ENCODE results near the gene C20orf141. TPM values are rescaled to one million over a fixed set of nuclear protein-coding genes. Genes with fewer than 3 reads are reported as not detected.

Gene C20orf141
- total and polyA plus RNA-seq, 2 of the 4 experiments (the other 2 are of a cell fraction) = 0.36 to 0.91 TPM

- no CpG with 5 or more reads among the region's 6 CpGs for WGBS, 2 experiments (ENCODE audit: extremely low coverage in 2 of 2, insufficient read length in 1 of 2)
- Histone ChIP-seq H2BK120ac (ENCODE audit: low read depth, low read length) (no peak overlapping the region), H3K9ac (ENCODE audit: low read depth, low read length) (no peak overlapping the region), H3K23ac (ENCODE audit: low read depth, low read length) (no peak overlapping the region), H3K4ac (ENCODE audit: low read depth, low read length) (no peak overlapping the region), H4K20me1 (ENCODE audit: insufficient read depth, low read length) (peaks cover 3% of the 10 kb centered on the region; the same call in 1 of the 2 replicates), H4K91ac (ENCODE audit: insufficient read depth, low read depth, low read length) (no peak overlapping the region), H4K5ac (ENCODE audit: low read depth, low read length) (no peak overlapping the region), H3K56ac (ENCODE audit: extremely low read depth, insufficient read depth, low read length) (no peak overlapping the region), H4K8ac (ENCODE audit: low read depth in 2 of 2, low read length in 2 of 2) (no peak overlapping the region), H2BK15ac (ENCODE audit: low read depth, low read length) (no peak overlapping the region), H3K4me1 (ENCODE audit: control insufficient read depth, insufficient read depth, low read length) (peaks cover 12% of the 10 kb centered on the region), H3K9me3 (ENCODE audit: control insufficient read depth, insufficient read depth, low read length) (no peaks in the 10 kb centered on the region), H3K27ac (ENCODE audit: insufficient read depth, low read length) (no peak overlapping the region), H3K18ac (ENCODE audit: low read depth, low read length) (no peak overlapping the region), H2AFZ (replicated peaks; ENCODE audit: low read length, poor library complexity) (no peak overlapping the region), H3K14ac (replicated peaks; ENCODE audit: low read depth, low read length) (no peak overlapping the region), H3K79me1 (ENCODE audit: low read depth in 1 of 2, low read length in 2 of 2) (peaks cover 7 to 23% of the 10 kb centered on the region in 2 experiments; a peak in 3 of 4 replicates), H2AK9ac (replicated peaks; ENCODE audit: low read depth, low read length, poor library complexity) (no peak overlapping the region), H3K4me3 (ENCODE audit: insufficient read depth, low read depth, low read length) (no peak overlapping the region), H3K9me1 (ENCODE audit: insufficient read depth, low read length) (peaks cover 30% of the 10 kb centered on the region), H2BK5ac (ENCODE audit: low read depth, low read length, poor library complexity, severe bottlenecking) (no peak overlapping the region), H3K27me3 (ENCODE audit: control insufficient read depth, insufficient read depth, low read length) (no peaks in the 10 kb centered on the region), H2AK5ac (ENCODE audit: low read depth, low read length) (no peak overlapping the region), H3K36me3 (ENCODE audit: control insufficient read depth, insufficient read depth, low read length) (peaks cover 26% of the 10 kb centered on the region), H2BK20ac (ENCODE audit: low read depth, low read length) (no peak overlapping the region), H3K4me2 (ENCODE audit: low read depth, low read length) (no peak overlapping the region)
- dilution Hi-C loops (cut with HindIII; ENCODE audit: low sequenced_read_pairs, unreplicated experiment) = no loop called here
- no TSS peak for BruUV-seq (replicated peaks)
- no peak for TF ChIP-seq FOS (IDR thresholded peaks at IDR 0.05; ENCODE audit: low read depth, low read length)
- TF ChIP-seq RCOR1 (IDR thresholded peaks at IDR 0.05; ENCODE audit: insufficient replicate concordance, low read length) = no peak
- no peak for TF ChIP-seq MAZ (IDR thresholded peaks at IDR 0.05; ENCODE audit: borderline replicate concordance, low read depth, low read length)
- no peak for TF ChIP-seq RFX5 (IDR thresholded peaks at IDR 0.05; ENCODE audit: low read depth, low read length)
- no peak for TF ChIP-seq CEBPB (IDR thresholded peaks at IDR 0.05; ENCODE audit: low read depth, low read length)
- TF ChIP-seq USF2 (IDR thresholded peaks at IDR 0.05; ENCODE audit: low read depth, low read length) = no peak
- no peak for TF ChIP-seq NFE2L2 (IDR thresholded peaks at IDR 0.05; ENCODE audit: low read depth, low read length)
- TF ChIP-seq RAD21 (IDR thresholded peaks at IDR 0.05; ENCODE audit: low read length) = no peak
- no peak for TF ChIP-seq POLR2A (IDR thresholded peaks at IDR 0.05; ENCODE audit: low read depth, low read length)
- TF ChIP-seq CTCF (conservative IDR thresholded peaks at IDR 0.05; ENCODE audit: low read depth, low read length) = no peak
- TF ChIP-seq MAFK (IDR thresholded peaks at IDR 0.05; ENCODE audit: low read depth, low read length) = no peak
- TF ChIP-seq MXI1 (IDR thresholded peaks at IDR 0.05; ENCODE audit: borderline replicate concordance, low read depth, low read length) = no peak
- no peak for TF ChIP-seq BHLHE40 (IDR thresholded peaks at IDR 0.05; ENCODE audit: low read depth, low read length)
- POLR2A ChIA-PET (ENCODE audit: unreplicated experiment) = no interaction called here
- CTCF ChIA-PET = interaction anchor here (0.6 kb wide), 1 partner anchor 1060 kb away, joined by 5 read pairs; no protein-coding TSS in a partner anchor
- in situ Hi-C loops (cut with MboI; ENCODE audit: low sequenced_read_pairs) = loop anchor here (25.0 kb wide), 1 partner anchor 323 kb away; the partner anchor contains the start of gene ZNF343
- DNase-seq (no peak), ATAC-seq (ENCODE audit: low read depth) (no peak)
- intact Hi-C loops (cut with micrococcal nuclease) = no loop called here
Observed at GRCh38 chr20:2835331-2835796, 20.6 kb downstream of the C20orf141 start.
